H1 (cell line): Measurements from ENCODE around the gene TLE2. TPM values are rescaled to one million over a fixed set of nuclear protein-coding genes. Genes with fewer than 3 reads are reported as not detected.

Experiments
- CTCF ChIP-seq, 3 experiments: IDR thresholded peaks; 1 replicate in 2 of 3; 2 replicates in 1 of 3; pipeline versions ENCODE4 v1.5.1 to v1.6.1; 2011; ENCODE audit warnings: low read length in 3 of 3, mild to moderate bottlenecking in 3 of 3, inconsistent platforms in 2 of 3, low read depth in 1 of 3, moderate library complexity in 1 of 3; ENCODE audit not compliant: insufficient read depth in 1 of 3; ENCODE audit errors: control extremely low read depth in 1 of 3
- SIRT6 ChIP-seq: IDR thresholded peaks from one replicate; pipeline ENCODE4 v1.7.1; 2012; ENCODE audit warnings: low read length, inconsistent platforms
- SP1 ChIP-seq: IDR thresholded peaks from 2 replicates; pipeline ENCODE4 v1.6.1; 2011; ENCODE audit warnings: low read depth, low read length
- TCF12 ChIP-seq: IDR thresholded peaks from 2 replicates; pipeline ENCODE4 v1.6.1; 2011; ENCODE audit warnings: low read depth, mild to moderate bottlenecking, low read length
- polyA plus RNA-seq, 7 experiments: library from polyadenylated mRNA; depleted of rRNA in 3 of 7; stranded (reverse) in 5 of 7; unstranded in 2 of 7; fragments of >200 nt in 5 of 7; fragments of 200-250 nt in 2 of 7; gene quantifications; 1 replicate in 5 of 7; 2 replicates in 1 of 7; 4 replicates in 1 of 7; pipeline versions ENCODE4 v1.2.1 to v1.2.3, GENCODE V29; 2011 to 2013; ENCODE audit warnings: missing spikeins in 2 of 7, mixed read lengths in 2 of 7
- total RNA-seq: library from RNA; stranded (reverse); fragmentation: NEBNext Ultra II Directional; extraction: Animal tissue kit (Norgen Biotek cat#: 25700); gene quantifications from 2 replicates; pipeline ENCODE4 v1.2.1, GENCODE V29; 2021

TLE2 gene
- total and polyA plus RNA-seq, 2 of the 8 experiments (the other 6 are each of a cell fraction or from before 2014, with no cell fraction given): 8.0 to 11.5 TPM

- no peak for TF ChIP-seq CTCF (IDR thresholded peaks at IDR 0.05; ENCODE audit: control extremely low read depth in 1 of 3, insufficient read depth in 1 of 3, low read depth in 1 of 3, low read length in 3 of 3)
- TF ChIP-seq SP1: no peak
- TF ChIP-seq TCF12: no peak
- TF ChIP-seq SIRT6: no peak
Observed at GRCh38 chr19:3024509-3024869, 4.6 kb downstream of the TLE2 start (continued).
